Liver (tissue), 9 donors: ENCODE data around the gene ELN. TPM values are rescaled to one million over a fixed set of nuclear protein-coding genes. Genes with fewer than 3 reads are reported as not detected.

Experiments used
- DNase-seq: peaks from one replicate; pipeline ENCODE4 v3.0.0-alpha.2; 2017; ENCODE audit warnings: low spot score
- H3K27ac ChIP-seq, 2 donors: one replicate each; pipeline ENCODE4 v1.7.0; 2013; ENCODE audit warnings: inconsistent platforms in 2 of 2, low read length in 2 of 2, control low read depth in 1 of 2, low read depth in 1 of 2, mild to moderate bottlenecking in 1 of 2
- H3K27me3 ChIP-seq, 4 donors: one replicate each; pipeline versions ENCODE4 v1.6.1 to v1.7.0; 2013; ENCODE audit warnings: low read length in 3 of 4, inconsistent platforms in 1 of 4, mild to moderate bottlenecking in 1 of 4, moderate library complexity in 1 of 4; ENCODE audit not compliant: control insufficient read depth in 4 of 4, insufficient read depth in 4 of 4
- H3K36me3 ChIP-seq, 4 donors: one replicate each; pipeline versions ENCODE4 v1.6.1 to v1.7.0; 2013; ENCODE audit warnings: low read length in 3 of 4, mild to moderate bottlenecking in 3 of 4, low read depth in 1 of 4, moderate library complexity in 1 of 4; ENCODE audit not compliant: control insufficient read depth in 4 of 4, insufficient read depth in 3 of 4
- H3K4me1 ChIP-seq, 4 donors: one replicate each; pipeline versions ENCODE4 v1.6.1 to v1.7.0; 2013; ENCODE audit warnings: low read length in 3 of 4, mild to moderate bottlenecking in 3 of 4, moderate library complexity in 1 of 4; ENCODE audit not compliant: control insufficient read depth in 4 of 4, insufficient read depth in 4 of 4
- H3K4me3 ChIP-seq, 3 donors: one replicate each; pipeline versions ENCODE4 v1.6.1 to v1.7.0; 2013; ENCODE audit warnings: low read length in 3 of 3, control low read depth in 1 of 3, low read depth in 1 of 3, mild to moderate bottlenecking in 1 of 3
- H3K9ac ChIP-seq, 2 donors: one replicate each; pipeline ENCODE4 v1.7.0; 2013; ENCODE audit warnings: low read length in 2 of 2, mild to moderate bottlenecking in 2 of 2, moderate library complexity in 2 of 2, control low read depth in 1 of 2, low read depth in 1 of 2
- H3K9me3 ChIP-seq, 4 donors: one replicate each; pipeline versions ENCODE4 v1.6.1 to v1.7.0; 2013; ENCODE audit warnings: low read length in 3 of 4; ENCODE audit not compliant: control insufficient read depth in 4 of 4
- ATF3 ChIP-seq: IDR thresholded peaks from 2 replicates; pipeline ENCODE4 v1.6.1; 2016; ENCODE audit warnings: antibody characterized with exemption
- CTCF ChIP-seq: fragments of 150-350 bp; IDR thresholded peaks from 2 replicates; pipeline ENCODE4 v1.5.1; 2017; ENCODE audit warnings: improper control_type of control experiment, low read depth, low read length; ENCODE audit not compliant: missing input control
- EGR1 ChIP-seq, 2 donors: IDR thresholded peaks; 2 replicates each; pipeline ENCODE4 v1.6.1; 2016 to 2018; ENCODE audit warnings: antibody characterized with exemption in 2 of 2, low read depth in 2 of 2
- GABPA ChIP-seq, 2 donors: IDR thresholded peaks in 1 of 2; conservative IDR thresholded peaks in 1 of 2; 2 replicates each; pipeline ENCODE4 v1.6.1; 2016; ENCODE audit warnings: antibody characterized with exemption in 2 of 2, mild to moderate bottlenecking in 1 of 2, moderate library complexity in 1 of 2
- HNF4A ChIP-seq, 2 donors: conservative IDR thresholded peaks; 2 replicates each; pipeline ENCODE4 v1.6.1; 2016; ENCODE audit warnings: antibody characterized with exemption in 2 of 2, mild to moderate bottlenecking in 2 of 2
- HNF4G ChIP-seq: IDR thresholded peaks from 2 replicates; pipeline ENCODE4 v1.6.1; 2016; ENCODE audit warnings: antibody characterized with exemption
- JUND ChIP-seq, 2 donors: IDR thresholded peaks; 2 replicates each; pipeline ENCODE4 v1.6.1; 2016; ENCODE audit warnings: antibody characterized with exemption in 2 of 2
- MAX ChIP-seq: IDR thresholded peaks from 2 replicates; pipeline ENCODE4 v1.6.1; 2016; ENCODE audit warnings: antibody characterized with exemption
- NR2F2 ChIP-seq: IDR thresholded peaks from 2 replicates; pipeline ENCODE4 v1.6.1; 2016; ENCODE audit warnings: antibody characterized with exemption
- RAD21 ChIP-seq, 2 donors: IDR thresholded peaks; 2 replicates each; pipeline ENCODE4 v1.6.1; 2016; ENCODE audit warnings: antibody characterized with exemption in 2 of 2, mild to moderate bottlenecking in 2 of 2
- REST ChIP-seq: IDR thresholded peaks from 2 replicates; pipeline ENCODE4 v1.6.1; 2016; ENCODE audit warnings: antibody characterized with exemption, mild to moderate bottlenecking
- RXRA ChIP-seq, 2 donors: IDR thresholded peaks; 2 replicates each; pipeline ENCODE4 v1.6.1; 2017 to 2018; ENCODE audit warnings: antibody characterized with exemption in 2 of 2, mild to moderate bottlenecking in 1 of 2
- SP1 ChIP-seq: IDR thresholded peaks from 2 replicates; pipeline ENCODE4 v1.6.1; 2018; ENCODE audit warnings: antibody characterized with exemption, mild to moderate bottlenecking
- TAF1 ChIP-seq: conservative IDR thresholded peaks from 2 replicates; pipeline ENCODE4 v1.6.1; 2016; ENCODE audit warnings: antibody characterized with exemption, mild to moderate bottlenecking
- YY1 ChIP-seq: IDR thresholded peaks from 2 replicates; pipeline ENCODE4 v1.6.1; 2016; ENCODE audit warnings: antibody characterized with exemption, mild to moderate bottlenecking
- ZBTB33 ChIP-seq: IDR thresholded peaks from 2 replicates; pipeline ENCODE4 v1.6.1; 2016; ENCODE audit warnings: antibody characterized with exemption
- WGBS: extraction: QIAGEN DNeasy Blood & Tissue Kit; methylation state at CpG from one replicate; pipeline ENCODE4 v1.1.7; 2013; 5-methylcytosine and 5-hydroxymethylcytosine counted together
- polyA plus RNA-seq, 2 donors: library from polyadenylated mRNA; stranded (reverse) in 1 of 2; unstranded in 1 of 2; fragments of 200-250 nt in 1 of 2; fragments of >200 nt in 1 of 2; fragmentation: Nextera tagmentation in 1 of 2; extraction: Ambion mirVana in 1 of 2; gene quantifications; one replicate each; pipeline versions ENCODE4 v1.2.1 to v1.2.3, GENCODE V29; 2013 to 2015
- total RNA-seq, 2 donors: library from RNA; depleted of rRNA; stranded (reverse); fragments of >200 nt; gene quantifications; one replicate each; pipeline ENCODE4 v1.2.3, GENCODE V29; 2014
- donor health status: healthy.
- donor health status: healthy.
- donor health status: healthy.
- donor health status: healthy.
- donor health status: healthy.

Gene ELN
- total and polyA plus RNA-seq, 4 donors = 2.7 to 16.3 (median 9.7) TPM

GRCh38 chr7:74066626-74067025 is 38.7 kb downstream of the ELN start:
- Histone ChIP-seq H3K4me3 (no peak overlapping the region), H3K9ac (no peak overlapping the region), H3K4me1 (no peaks in the 10 kb centered on the region), H3K27ac (no peak overlapping the region), H3K27me3 (no peaks in the 10 kb centered on the region), H3K36me3 (no peaks in the 10 kb centered on the region), H3K9me3 (no peaks in the 10 kb centered on the region)
- TF ChIP-seq NR2F2 (no peak), YY1 (no peak), RAD21 (IDR thresholded peaks at IDR 0.05) (no peak), ZBTB33 (no peak), TAF1 (no peak), CTCF (no peak), EGR1 (IDR thresholded peaks at IDR 0.05; ENCODE audit: low read depth in 2 of 2) (no peak), SP1 (no peak), MAX (no peak), RXRA (IDR thresholded peaks at IDR 0.05) (no peak), HNF4G (no peak), GABPA (IDR thresholded peaks at IDR 0.05 in 1 of 2, conservative IDR thresholded peaks at IDR 0.05 in 1 of 2) (no peak), ATF3 (no peak), JUND (IDR thresholded peaks at IDR 0.05) (no peak), REST (no peak), HNF4A (conservative IDR thresholded peaks at IDR 0.05) (no peak)
- DNase-seq = no peak
- WGBS = 88% methylated on average over 3 of the region's 3 CpGs
